Suprapubic skin (tissue), 4 donors: Measurements from ENCODE around the gene HECA.

Experiments used
- CTCF ChIP-seq, 2 donors: fragments of 200-600 bp in 1 of 2; fragments of 450-650 bp in 1 of 2; sonication (generic) in 1 of 2; IDR thresholded peaks; one replicate each; pipeline ENCODE4 v1.5.1; 2016 to 2019; ENCODE audit warnings: antibody characterized with exemption in 2 of 2, mild to moderate bottlenecking in 1 of 2, moderate library complexity in 1 of 2
- EP300 ChIP-seq: sonication (generic); formaldehyde crosslinking; IDR thresholded peaks from one replicate; pipeline ENCODE4 v1.6.1; 2017; ENCODE audit warnings: antibody characterized with exemption
- POLR2A ChIP-seq, 2 donors: fragments of 450-650 bp; IDR thresholded peaks; one replicate each; pipeline ENCODE4 v1.6.1; 2017; ENCODE audit warnings: antibody characterized with exemption in 2 of 2, mild to moderate bottlenecking in 2 of 2, moderate library complexity in 2 of 2
- POLR2AphosphoS5 ChIP-seq, 3 donors: sonication (generic); formaldehyde crosslinking; IDR thresholded peaks; one replicate each; pipeline ENCODE4 v1.6.1; 2017; ENCODE audit warnings: antibody characterized with exemption in 3 of 3

DNA sequence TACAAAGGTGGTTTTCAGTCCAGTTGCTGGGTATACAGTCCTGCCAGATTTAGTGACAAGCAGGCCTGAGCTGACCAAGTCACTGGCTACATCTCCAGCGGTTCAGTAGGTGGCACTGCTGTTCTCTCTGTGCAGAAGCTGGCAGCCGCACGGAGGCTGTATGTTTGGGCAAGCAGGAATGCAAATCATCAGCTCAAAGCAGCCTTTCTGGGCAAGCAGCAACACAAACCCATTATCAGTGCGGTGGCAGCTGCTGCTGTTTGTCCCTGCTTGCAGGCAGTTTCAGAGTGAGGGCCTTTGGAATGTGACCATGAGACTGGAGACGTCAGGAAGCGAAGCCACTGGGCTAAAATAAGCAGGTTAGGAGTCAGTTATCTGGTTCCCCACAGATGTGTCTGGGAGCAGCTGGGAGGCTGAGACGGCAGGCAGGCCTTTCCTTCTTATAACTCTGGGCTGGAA, 84.4 kb downstream of the HECA start:
- peak in 1 of 3 donors; percentile 83 for TF ChIP-seq POLR2AphosphoS5 (IDR thresholded peaks at IDR 0.05)
- TF ChIP-seq CTCF (IDR thresholded peaks at IDR 0.05) = peak; percentile 72 to 73
- no peak for TF ChIP-seq POLR2A (IDR thresholded peaks at IDR 0.05)
- TF ChIP-seq EP300 = no peak
